MM.1S (cell line): ENCODE data around the gene VTI1B.

Experiments used
- CTCF ChIP-seq: fragments of 300-600 bp; sonication (generic); IDR thresholded peaks from 2 replicates; pipeline ENCODE4 v1.5.1; 2016; ENCODE audit warnings: antibody characterized with exemption, low read length, mixed read lengths
- EZH2 ChIP-seq: fragments of 300-600 bp; sonication (generic); optimal IDR thresholded peaks from 2 replicates; pipeline ENCODE3; 2017; ENCODE audit warnings: low read depth, mild to moderate bottlenecking, antibody characterized with exemption, low read length, mixed read lengths
- EZH2phosphoT487 ChIP-seq: fragments of 300-600 bp; sonication (generic); IDR thresholded peaks from 2 replicates; pipeline ENCODE4 v1.6.1; 2018; ENCODE audit warnings: antibody characterized with exemption, low read length

GRCh38 chr14:67630186-67630585 lies 44.2 kb downstream of the VTI1B start:
- no peak for TF ChIP-seq CTCF
- no peak for TF ChIP-seq EZH2phosphoT487
- TF ChIP-seq EZH2 = no peak
